ENCODE data around the gene TMEM126A. TPM values are rescaled to one million over a fixed set of nuclear protein-coding genes. Genes with fewer than 3 reads are reported as not detected.
"Not testable (repeated sequence)": the region's sequence is repeated elsewhere in the genome, so short reads cannot be mapped to it uniquely, and the experiment has no call there.

Gene TMEM126A
- total and polyA plus RNA-seq, 2 of the 8 experiments (the other 6 are each of a cell fraction or from before 2014, with no cell fraction given): 33.7 to 58.7 TPM

DNA sequence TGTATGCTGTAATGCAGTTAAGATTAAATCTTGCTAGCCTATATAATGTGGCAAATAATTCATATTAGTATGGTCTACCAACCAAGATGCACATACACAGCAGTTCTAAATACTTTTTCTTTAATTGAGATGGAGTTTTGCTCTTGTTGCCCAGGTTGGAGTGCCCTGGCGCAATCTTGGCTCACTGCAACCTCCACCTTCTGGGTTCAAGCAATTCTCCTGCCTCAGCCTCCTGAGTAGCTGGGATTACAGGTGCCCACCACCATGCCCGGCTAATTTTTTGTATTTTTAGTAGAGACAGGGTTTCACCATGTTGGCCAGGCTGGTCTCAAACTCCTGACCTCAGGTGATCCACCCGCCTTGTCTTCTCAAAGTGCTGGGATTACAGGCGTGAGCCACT is 6.6 kb downstream of the TMEM126A start:
- H3K56ac ChIP-seq (replicated peaks; ENCODE audit: insufficient read length, low read depth, low read length); H3K79me1 ChIP-seq (ENCODE audit: low read depth, low read length); H3K27ac ChIP-seq (ENCODE audit: low read depth, low read length); H3K18ac ChIP-seq (ENCODE audit: extremely low read depth, low read length); H3K4me3 ChIP-seq (ENCODE audit: extremely low read depth in 1 of 4, insufficient read depth in 2 of 4, low read depth in 3 of 4, low read length in 4 of 4); H3K9me3 ChIP-seq (ENCODE audit: insufficient read depth in 2 of 2, low read depth in 1 of 2, low read length in 1 of 2); H2AFZ ChIP-seq (ENCODE audit: low read length); H4K20me1 ChIP-seq (replicated peaks in 1 of 2; ENCODE audit: control insufficient read depth in 1 of 2, insufficient read depth in 2 of 2, low read length in 2 of 2); H2BK5ac ChIP-seq (ENCODE audit: low read depth, low read length); H2AK5ac ChIP-seq (ENCODE audit: low read depth, low read length); H2BK120ac ChIP-seq (replicated peaks; ENCODE audit: low read depth, low read length); FAIRE-seq; H3K23me2 ChIP-seq (ENCODE audit: low read depth, low read length); H3K14ac ChIP-seq (ENCODE audit: insufficient read length); H3K4me2 ChIP-seq (ENCODE audit: insufficient read depth in 1 of 2, low read depth in 2 of 2, low read length in 2 of 2); H2BK20ac ChIP-seq (ENCODE audit: low read length); H3K9ac ChIP-seq (replicated peaks in 1 of 4; ENCODE audit: extremely low read depth in 1 of 4, low read depth in 3 of 4, low read length in 3 of 4); H3K4ac ChIP-seq (replicated peaks; ENCODE audit: insufficient read length, low read depth, low read length); H4K5ac ChIP-seq (ENCODE audit: insufficient read length, low read depth, low read length); H3K23ac ChIP-seq (ENCODE audit: insufficient read length); H2BK15ac ChIP-seq (ENCODE audit: low read length); H2BK12ac ChIP-seq (ENCODE audit: low read depth, low read length); H3K27me3 ChIP-seq (replicated peaks in 1 of 4; ENCODE audit: control insufficient read depth in 3 of 4, extremely low read depth in 1 of 4, insufficient read depth in 3 of 4, low read length in 3 of 4); H4K91ac ChIP-seq (replicated peaks; ENCODE audit: insufficient read length, low read length); H4K8ac ChIP-seq (ENCODE audit: extremely low read depth, insufficient read depth, low read length); DNase-seq (ENCODE audit: low read depth in 1 of 2, low spot score in 2 of 2); H3K4me1 ChIP-seq (replicated peaks in 1 of 4; ENCODE audit: control insufficient read depth in 3 of 4, insufficient read depth in 4 of 4, low read length in 3 of 4): not testable (repeated sequence)
- WGBS, 2 experiments (ENCODE audit: extremely low coverage in 1 of 2, insufficient coverage in 1 of 2, insufficient read length in 1 of 2, insufficient replicate concordance in 2 of 2, low coverage in 1 of 2, low lambda C conversion rate in 2 of 2, missing lambda C conversion rate in 1 of 2): 84% methylated on average over 4 of the region's 4 CpGs; no CpG with 5 or more reads in 1 of the 2 experiments
- H3K79me2 ChIP-seq (ENCODE audit: control insufficient read depth in 1 of 2, insufficient read depth in 2 of 2, low read length in 2 of 2): peaks cover 0 to 29% of the 10 kb centered on the region in 2 experiments; a peak in 3 of 4 replicates
- H3K36me3 ChIP-seq (ENCODE audit: control insufficient read depth in 2 of 4, insufficient read depth in 4 of 4, low read length in 3 of 4): peaks cover 0 to 42% (median 16%) of the 10 kb centered on the region in 4 experiments; a peak in 5 of 8 replicates
- POLR2A ChIA-PET (ENCODE audit: partially characterized antibody): interaction anchor here (0.7 to 4.9 kb wide), 4 partner anchors 9 to 26 kb away, joined by 3 to 42 read pairs (median 4); partner anchors contain the start of genes CREBZF and TMEM126B
- CTCF ChIA-PET (ENCODE audit: partially characterized antibody): interaction anchor here (0.9 to 1.0 kb wide), 2 partner anchors 9 to 201 kb away, joined by 3 read pairs; partner anchors contain the start of gene CCDC83
